Measurements from ENCODE around the gene SPDEF. TPM values are rescaled to one million over a fixed set of nuclear protein-coding genes. Genes with fewer than 3 reads are reported as not detected.

The SPDEF gene
- total RNA-seq, 2 experiments from 2014 or later: not detected

GRCh38 chr6:34585108-34585507 is 29.0 kb upstream of the SPDEF start:
- POLR2A ChIA-PET: no interaction called here
- CTCF ChIA-PET: no interaction called here

- CTCF ChIA-PET: no interaction called here
- POLR2A ChIA-PET: no interaction called here
Measured at GRCh38 chr6:34584694-34585093, 28.6 kb upstream of the SPDEF start.

- CTCF ChIA-PET: no interaction called here
- POLR2A ChIA-PET: no interaction called here
Measured at GRCh38 chr6:34583861-34584604, 27.9 kb upstream of the SPDEF start.

- ChIA-PET POLR2A (interaction anchor here (0.6 kb wide), 1 partner anchor 8 kb away, joined by 3 read pairs; no protein-coding TSS in a partner anchor), CTCF (no interaction called here)
Measured at GRCh38 chr6:34583461-34583860, 27.3 kb upstream of the SPDEF start.

GRCh38 chr6:34581561-34581920 is 25.4 kb upstream of the SPDEF start:
- CTCF ChIA-PET: no interaction called here
- POLR2A ChIA-PET: no interaction called here

- POLR2A ChIA-PET: no interaction called here
- CTCF ChIA-PET: interaction anchor here (0.7 kb wide), 1 partner anchor 11 kb away, joined by 3 read pairs; no protein-coding TSS in a partner anchor
Measured at GRCh38 chr6:34580707-34581560, 24.8 kb upstream of the SPDEF start.

GRCh38 chr6:34578445-34579262 is 22.5 kb upstream of the SPDEF start:
- POLR2A ChIA-PET: no interaction called here
- CTCF ChIA-PET: interaction anchor here (1.2 kb wide), 1 partner anchor 16 kb away, joined by 4 read pairs; no protein-coding TSS in a partner anchor

GRCh38 chr6:34576286-34576955 is 20.3 kb upstream of the SPDEF start:
- ChIA-PET CTCF (no interaction called here), POLR2A (no interaction called here)

- POLR2A ChIA-PET: no interaction called here
- CTCF ChIA-PET: no interaction called here
Measured at GRCh38 chr6:34575326-34575725, 19.2 kb upstream of the SPDEF start.

GRCh38 chr6:34574647-34575293 is 18.6 kb upstream of the SPDEF start:
- ChIA-PET POLR2A (no interaction called here), CTCF (no interaction called here)

GRCh38 chr6:34573567-34574183 is 17.5 kb upstream of the SPDEF start:
- ChIA-PET CTCF (no interaction called here), POLR2A (no interaction called here)

GRCh38 chr6:34572585-34572984 is 16.5 kb upstream of the SPDEF start:
- ChIA-PET POLR2A (interaction anchor here (0.5 kb wide), 1 partner anchor 76 kb away, joined by 3 read pairs; no protein-coding TSS in a partner anchor), CTCF (interaction anchor here (0.6 kb wide), 1 partner anchor 724 kb away, joined by 3 read pairs; no protein-coding TSS in a partner anchor)

- CTCF ChIA-PET: no interaction called here
- POLR2A ChIA-PET: interaction anchor here (0.5 kb wide), 1 partner anchor 76 kb away, joined by 3 read pairs; no protein-coding TSS in a partner anchor
Measured at GRCh38 chr6:34572021-34572420, 15.9 kb upstream of the SPDEF start.

GRCh38 chr6:34571388-34571787 is 15.3 kb upstream of the SPDEF start:
- CTCF ChIA-PET: interaction anchor here (0.6 kb wide), 1 partner anchor 139 kb away, joined by 3 read pairs; no protein-coding TSS in a partner anchor
- POLR2A ChIA-PET: no interaction called here

- ChIA-PET CTCF (interaction anchor here (0.9 to 1.0 kb wide), 2 partner anchors 10 to 15 kb away, joined by 3 read pairs; no protein-coding TSS in a partner anchor), POLR2A (no interaction called here)
Measured at GRCh38 chr6:34570066-34570833, 14.1 kb upstream of the SPDEF start.

- POLR2A ChIA-PET: no interaction called here
- CTCF ChIA-PET: interaction anchor here (0.9 to 1.0 kb wide), 2 partner anchors 11 to 14 kb away, joined by 3 read pairs; no protein-coding TSS in a partner anchor
Measured at GRCh38 chr6:34569361-34569973, 13.3 kb upstream of the SPDEF start.

Measured in activated CD8-positive, alpha-beta memory T cell treated with anti-CD3 and anti-CD28 coated beads for 36 hours (primary cell).